Measurements from ENCODE around the gene SH3PXD2B. TPM values are rescaled to one million over a fixed set of nuclear protein-coding genes. Genes with fewer than 3 reads are reported as not detected.

SH3PXD2B gene
- total RNA-seq, 1 experiment from 2014 or later: 27.5 TPM

GRCh38 chr5:172294831-172295230, 159.5 kb downstream of the SH3PXD2B start:
- RAD21 ChIA-PET (ENCODE audit: low non-redundant PET in 1 of 2, low total read pairs in 2 of 2, uncharacterized antibody in 2 of 2, unreplicated experiment in 2 of 2): no interaction called here
- CTCF ChIA-PET: interaction anchor here (1.7 kb wide), 1 partner anchor 10 kb away, joined by 8 read pairs; no protein-coding TSS in a partner anchor
- H2AFZ ChIP-seq (ENCODE audit: low read depth, low read length, poor library complexity, severe bottlenecking): no peak overlapping the region
- no peak for ATAC-seq
- TF ChIP-seq CBX3 (IDR thresholded peaks at IDR 0.05; ENCODE audit: low read depth) (no peak), ZBTB33 (IDR thresholded peaks at IDR 0.05; ENCODE audit: extremely low read depth, insufficient replicate concordance, low read length) (no peak), ZFX (IDR thresholded peaks at IDR 0.05) (no peak), CEBPB (IDR thresholded peaks at IDR 0.05; ENCODE audit: low read depth) (no peak), POLR2AphosphoS5 (IDR thresholded peaks at IDR 0.05; ENCODE audit: low read depth, low read length) (no peak), ELF1 (IDR thresholded peaks at IDR 0.05; ENCODE audit: borderline replicate concordance, low read depth) (no peak), TCF7L2 (IDR thresholded peaks at IDR 0.05; ENCODE audit: borderline replicate concordance, extremely low read depth, insufficient read depth, insufficient read length) (no peak)
- H3K9ac ChIP-seq (ENCODE audit: low read length): no peak overlapping the region
- H3K27ac ChIP-seq (ENCODE audit: low read depth, low read length): no peak overlapping the region
- no peak overlapping the region for H3K4me2 ChIP-seq (ENCODE audit: low read length)
- no peaks in the 10 kb centered on the region for H4K20me1 ChIP-seq (ENCODE audit: insufficient read depth)
- no TSS peak for BruUV-seq (replicated peaks)
- no peaks in the 10 kb centered on the region for H3K9me3 ChIP-seq (ENCODE audit: control insufficient read depth in 1 of 2, insufficient read depth in 1 of 2, low read depth in 1 of 2, low read length in 2 of 2)
- intact Hi-C loops (cut with micrococcal nuclease): loop anchor here (10.0 kb wide), 1 partner anchor 290 kb away; the partner anchor contains the start of gene FBXW11
- no peaks in the 10 kb centered on the region for H3K36me3 ChIP-seq (ENCODE audit: control insufficient read depth in 1 of 2, insufficient read depth in 2 of 2, low read length in 2 of 2)
- POLR2A ChIA-PET: no interaction called here
- no peaks in the 10 kb centered on the region for H3K27me3 ChIP-seq (ENCODE audit: insufficient read depth, low read length)
- H3K79me2 ChIP-seq (ENCODE audit: insufficient read depth, low read length): no peaks in the 10 kb centered on the region
- H3K4me3 ChIP-seq (replicated peaks in 1 of 2; ENCODE audit: low read depth in 1 of 2, low read length in 2 of 2): no peak overlapping the region
- H3K4me1 ChIP-seq (ENCODE audit: control insufficient read depth in 1 of 2, insufficient read depth in 2 of 2, low read length in 2 of 2): peaks cover 7 to 8% of the 10 kb centered on the region in 2 experiments; a peak in 3 of 4 replicates
- no peaks in the 10 kb centered on the region for H3K9me2 ChIP-seq (ENCODE audit: insufficient read depth)
- no peak for DNase-seq (ENCODE audit: low read depth, low spot score)

Measured in HCT116 (cell line).